Stimulated activated CD8-positive, alpha-beta memory T cell treated with anti-CD3 and anti-CD28 coated beads, Interleukin-15, amount 100 ng/mL, for 4 hours (primary cell): ENCODE measurements around the gene CEP43.

Experiments used
- DNase-seq, 2 donors: peaks; one replicate each; pipeline ENCODE4 v3.0.0-alpha.2; 2020; ENCODE audit warnings: low read depth in 2 of 2

The CEP43 gene

GRCh38 chr6:167013067-167013466 is 13.9 kb downstream of the CEP43 start:
- no peak for DNase-seq

GRCh38 chr6:167013946-167014345 is 14.7 kb downstream of the CEP43 start:
- no peak for DNase-seq

GRCh38 chr6:167015302-167015701 is 16.1 kb downstream of the CEP43 start:
- no peak for DNase-seq

- DNase-seq, result no peak
Observed at GRCh38 chr6:167020206-167020605, 21.0 kb downstream of the CEP43 start.

GRCh38 chr6:167027308-167027707 is 28.1 kb downstream of the CEP43 start:
- DNase-seq, result no peak

GRCh38 chr6:167027772-167028171 is 28.6 kb downstream of the CEP43 start:
- no peak for DNase-seq

GRCh38 chr6:167030222-167031072 is 31.2 kb downstream of the CEP43 start:
- no peak for DNase-seq

- no peak for DNase-seq
Observed at GRCh38 chr6:167031082-167031709, 32.0 kb downstream of the CEP43 start.

GRCh38 chr6:167034056-167034455 is 34.9 kb downstream of the CEP43 start:
- DNase-seq, result no peak

- DNase-seq, result no peak
Observed at GRCh38 chr6:167037762-167038161, 38.6 kb downstream of the CEP43 start.

- DNase-seq, result no peak
Observed at GRCh38 chr6:167044696-167045095, 45.5 kb downstream of the CEP43 start.

GRCh38 chr6:167045828-167046580 is 46.8 kb downstream of the CEP43 start:
- DNase-seq, result no peak

- no peak for DNase-seq
Observed at GRCh38 chr6:167046861-167047495, 47.8 kb downstream of the CEP43 start.

- no peak for DNase-seq
Observed at GRCh38 chr6:167047554-167047953, 48.4 kb downstream of the CEP43 start.
